ENCODE measurements around the gene CEP126.
A peak's percentile ranks its signal among the peaks of the same experiment; 100 is the strongest.

CEP126 gene

DNA sequence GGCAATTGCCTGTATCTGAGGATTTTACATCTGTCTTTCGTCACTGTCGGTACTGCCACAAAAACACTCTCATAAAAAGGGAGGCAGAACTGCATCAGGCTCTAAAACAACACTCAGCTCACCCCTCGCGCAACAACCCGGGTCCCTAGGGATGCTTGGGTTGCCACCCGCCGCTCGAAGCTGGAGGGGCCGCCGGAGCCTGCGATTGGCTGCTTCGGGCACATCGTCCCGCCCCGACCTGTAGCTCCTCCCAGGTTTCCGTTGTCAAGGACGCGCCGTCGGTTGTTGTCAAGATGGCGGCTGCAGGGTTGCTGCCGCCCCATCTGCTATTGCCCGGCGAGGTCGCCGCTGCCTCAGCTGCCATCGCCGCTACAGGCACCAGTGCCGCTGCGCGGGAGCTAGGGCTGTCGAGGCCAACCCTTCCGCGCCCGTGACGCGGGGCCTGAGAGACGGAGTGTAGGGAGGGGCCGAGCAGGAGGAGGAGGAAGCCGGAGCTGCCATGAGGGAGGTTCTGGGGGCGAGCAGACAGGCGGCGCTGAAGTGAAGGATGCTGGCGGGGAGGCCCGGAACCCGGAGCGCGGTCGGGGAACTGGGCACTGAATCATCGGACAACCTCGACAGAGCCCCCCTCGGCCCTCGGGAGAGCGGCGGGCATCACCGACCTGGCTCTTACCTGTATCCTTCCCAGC lies at the start of gene CEP126:
CEP126 (plus strand) TSS at position 273 of the 689 bp plus-strand sequence; CDS start at position 548, 275 bp downstream.
- peak; percentile 95 for DNase-seq

DNA sequence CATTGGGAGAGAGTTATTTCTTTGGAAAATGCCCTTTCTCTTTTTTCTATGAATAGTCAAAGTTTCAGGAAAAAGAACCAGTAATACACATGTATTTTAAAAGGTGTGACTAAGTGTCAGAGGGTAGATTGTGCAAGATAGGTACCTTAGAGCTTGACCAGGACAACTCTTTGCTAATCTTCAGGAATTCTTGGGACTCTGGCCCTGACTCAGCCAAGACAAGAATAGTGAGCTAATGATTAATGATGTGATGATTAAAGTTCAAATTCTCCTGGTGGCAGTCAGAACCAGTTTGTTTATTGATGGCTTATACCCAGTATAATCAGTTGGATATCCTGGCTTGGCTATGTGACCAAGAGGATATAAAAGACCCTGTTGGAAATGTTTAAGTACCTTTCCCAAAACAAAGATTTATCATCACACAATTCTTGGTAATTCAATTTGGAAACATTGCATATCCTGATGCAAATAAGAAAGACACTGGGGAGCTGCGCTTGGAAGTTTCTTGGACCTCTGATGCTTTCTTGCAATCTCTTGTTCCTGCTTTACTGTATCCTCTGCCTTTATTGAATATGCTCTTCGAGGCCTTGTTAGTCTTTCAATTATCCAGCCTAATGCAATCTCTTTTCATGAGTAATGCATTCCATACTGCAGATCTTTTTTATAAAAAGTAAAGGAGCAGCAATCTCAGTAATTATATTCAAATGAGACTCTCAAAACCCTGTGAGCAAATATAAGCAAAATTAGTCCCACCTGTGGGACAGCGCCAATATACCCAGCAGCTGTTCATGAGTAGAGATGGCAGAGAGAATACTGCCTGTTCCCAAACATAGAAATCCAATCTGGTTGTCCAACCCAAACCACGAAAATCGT lies 48.0 kb upstream of the CEP126 start:
- no peak for DNase-seq

DNA sequence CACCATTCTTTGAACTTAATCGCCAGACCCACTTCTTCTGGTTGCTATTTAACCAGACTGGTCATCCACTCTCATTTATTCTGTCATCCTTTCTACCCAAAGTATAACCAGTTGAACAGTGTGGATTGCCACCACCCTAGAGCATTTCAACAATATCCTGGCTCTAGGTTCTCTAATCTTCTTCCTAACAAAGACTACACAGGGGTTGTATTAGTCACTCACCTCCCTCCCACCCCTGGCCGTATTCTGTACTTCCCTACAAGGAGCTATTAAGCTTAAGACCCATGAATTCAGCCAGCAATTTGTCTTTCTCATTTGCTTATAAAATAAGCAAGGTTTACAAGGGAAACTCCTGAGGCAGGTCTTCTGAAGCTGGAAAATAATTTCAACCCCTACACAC lies 46.9 kb upstream of the CEP126 start:
- DNase-seq, result no peak

GRCh38 chr11:101870510-101870909 lies 44.3 kb upstream of the CEP126 start:
- no peak for DNase-seq

GRCh38 chr11:101872171-101872882 lies 42.5 kb upstream of the CEP126 start:
- no peak for DNase-seq

- no peak for DNase-seq
These were observed 34.6 kb upstream of the CEP126 start for GRCh38 chr11:101880222-101880621.

DNA sequence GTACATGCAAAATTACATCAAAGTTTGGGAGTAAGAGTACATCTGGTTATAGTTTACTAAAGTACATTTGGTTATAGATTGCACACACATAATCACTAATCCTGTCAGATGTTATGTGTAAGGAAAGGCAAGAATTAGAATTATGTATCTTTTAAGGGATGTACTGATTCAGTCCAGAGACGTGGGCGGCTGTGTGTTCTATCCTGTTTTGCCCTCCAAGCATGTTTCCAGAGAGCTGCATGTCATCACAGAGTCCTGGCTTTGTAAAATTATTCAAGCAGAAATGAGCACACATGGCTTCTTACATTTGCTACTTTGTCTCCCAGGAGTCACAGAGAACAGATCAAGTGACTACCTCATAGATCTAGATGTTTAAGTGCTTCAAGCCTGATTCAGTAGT lies 33.2 kb upstream of the CEP126 start:
- DNase-seq, result no peak

- DNase-seq, result no peak
These were observed 29.2 kb upstream of the CEP126 start for GRCh38 chr11:101885631-101886030.

DNA sequence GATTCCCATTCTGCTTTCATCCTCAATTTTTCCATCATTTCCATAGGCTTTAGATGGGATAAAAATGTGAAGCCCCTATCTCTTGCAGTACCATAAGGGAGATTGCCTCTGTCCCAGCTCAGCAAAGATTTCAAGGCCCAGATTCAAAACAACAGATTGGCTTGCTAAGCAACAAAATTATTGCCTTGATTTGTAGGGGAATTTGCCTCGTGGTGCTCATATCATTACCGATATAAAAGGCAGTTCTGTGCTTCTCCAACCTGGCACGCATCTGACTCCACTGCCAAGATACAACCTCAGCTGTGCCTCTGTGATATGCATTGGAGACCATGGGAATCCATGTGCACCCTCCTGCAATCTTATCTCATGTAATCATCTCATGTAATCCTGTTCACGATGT lies 25.0 kb upstream of the CEP126 start:
- DNase-seq, result no peak

DNA sequence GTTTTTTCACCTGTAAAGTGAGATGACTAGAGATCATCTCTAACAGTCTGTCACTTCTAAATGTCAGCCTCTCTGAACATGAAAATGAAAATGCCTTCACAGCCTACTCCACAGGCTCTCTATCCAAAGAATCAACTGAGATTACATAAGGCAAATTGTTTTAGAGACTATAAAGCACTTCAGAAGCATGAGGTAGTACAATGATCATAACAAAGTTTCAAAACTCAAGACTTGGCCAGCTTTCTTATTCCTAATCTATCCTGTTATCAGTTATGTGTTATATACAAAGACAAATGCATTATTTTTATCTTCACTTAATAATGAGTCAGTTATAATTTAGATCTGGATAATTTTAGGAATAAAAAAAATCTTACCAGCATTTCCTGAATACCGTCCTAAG lies 20.3 kb upstream of the CEP126 start:
- no peak for DNase-seq

GRCh38 chr11:101907815-101908214 lies 7.0 kb upstream of the CEP126 start:
- DNase-seq, result no peak

- DNase-seq, result no peak
These were observed 5.7 kb upstream of the CEP126 start for GRCh38 chr11:101909087-101909486.

GRCh38 chr11:101912823-101913284 lies 2.0 kb upstream of the CEP126 start:
- DNase-seq, result no peak

- no peak for DNase-seq
These were observed 1.2 kb upstream of the CEP126 start for GRCh38 chr11:101913656-101914055.

GRCh38 chr11:101914341-101914737 lies 471 bp upstream of the CEP126 start:
- DNase-seq, result no peak

GRCh38 chr11:101915791-101916291 lies 1.0 kb downstream of the CEP126 start:
- DNase-seq, result no peak

GRCh38 chr11:101916422-101916821 lies 1.6 kb downstream of the CEP126 start, which contains the start of gene ANGPTL5:
Gene ANGPTL5, minus strand, starts transcription at chr11:101916522. Its CDS starts 8,613 bp downstream, at chr11:101907909.
- no peak for DNase-seq

DNA sequence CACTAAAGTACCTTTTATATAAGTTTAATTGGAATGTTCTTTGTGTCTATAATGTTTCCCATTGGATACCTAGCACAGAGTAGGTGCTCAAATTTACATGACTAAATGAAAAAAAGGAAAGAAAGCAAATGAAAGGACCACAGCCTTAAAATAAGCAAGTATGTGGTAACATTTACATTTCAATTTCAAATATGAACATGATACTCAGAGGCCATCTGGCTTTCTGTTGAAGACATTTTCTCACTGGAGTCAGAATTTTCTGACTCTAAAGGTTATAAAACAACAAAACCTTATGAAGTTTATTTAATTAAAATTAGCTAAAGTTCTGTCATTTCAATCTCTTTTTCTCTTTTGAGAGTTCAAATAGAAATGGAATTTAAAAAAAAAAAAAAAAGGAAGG lies 2.4 kb downstream of the CEP126 start:
- no peak for DNase-seq

- DNase-seq, result no peak
These were observed 6.2 kb downstream of the CEP126 start for GRCh38 chr11:101920992-101921391.

DNA sequence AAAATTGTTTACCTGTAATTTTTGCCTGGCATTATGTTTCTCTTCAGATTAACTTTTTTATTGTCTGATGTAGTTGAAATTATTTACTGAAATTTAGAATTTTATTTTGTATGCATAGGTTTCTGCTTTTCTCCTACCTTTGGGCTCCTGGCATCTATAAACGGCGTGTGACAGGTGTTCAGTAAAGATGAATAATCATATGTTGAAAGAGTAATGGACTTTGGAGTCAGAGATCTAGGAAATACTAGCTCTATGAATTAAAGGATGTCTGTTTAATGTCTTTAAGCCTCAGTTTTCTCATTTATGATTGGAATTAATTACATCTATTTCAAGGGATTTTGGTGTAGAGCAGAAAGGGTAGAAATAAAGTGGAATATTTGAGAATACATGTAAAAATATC lies 8.7 kb downstream of the CEP126 start:
- DNase-seq, result no peak

- DNase-seq, result no peak
These were observed 14.6 kb downstream of the CEP126 start for GRCh38 chr11:101929294-101929915.

- no peak for DNase-seq
These were observed 16.9 kb downstream of the CEP126 start for GRCh38 chr11:101931692-101932091.

All from activated naive CD4-positive, alpha-beta T cell treated with Interleukin-2 at 50 U/mL for 16 hours (primary cell).